SH-SY5Y (cell line): ENCODE results near the gene PDE11A.

Experiments
- GATA2 ChIP-seq: IDR thresholded peaks from 2 replicates; pipeline ENCODE4 v1.6.1; 2011; ENCODE audit warnings: mild to moderate bottlenecking, low read depth, low read length
- GATA3 ChIP-seq: IDR thresholded peaks from 2 replicates; pipeline ENCODE4 v1.6.1; 2011; ENCODE audit warnings: low read depth, mild to moderate bottlenecking, low read length, moderate library complexity

The PDE11A gene

DNA sequence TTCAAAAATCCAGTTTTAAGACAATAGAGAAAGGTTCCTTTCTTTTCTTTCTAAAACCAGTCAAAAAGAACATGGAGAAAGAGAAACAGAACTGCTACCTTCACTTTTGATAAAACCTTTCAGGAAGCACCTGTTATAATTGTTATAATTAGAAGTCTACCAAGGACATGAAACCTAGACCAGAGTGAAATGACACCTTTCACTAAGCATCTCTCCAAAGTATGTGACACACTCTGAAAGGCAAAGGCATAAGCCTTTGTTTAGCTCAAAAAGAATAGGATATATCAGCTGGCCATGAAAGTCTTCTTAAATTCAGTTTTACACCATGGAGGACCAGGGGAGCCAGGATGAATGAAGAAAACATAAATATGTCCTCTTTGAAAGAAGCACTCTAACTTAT lies 20.9 kb upstream of the PDE11A start:
- TF ChIP-seq GATA3 (no peak), GATA2 (no peak)

DNA sequence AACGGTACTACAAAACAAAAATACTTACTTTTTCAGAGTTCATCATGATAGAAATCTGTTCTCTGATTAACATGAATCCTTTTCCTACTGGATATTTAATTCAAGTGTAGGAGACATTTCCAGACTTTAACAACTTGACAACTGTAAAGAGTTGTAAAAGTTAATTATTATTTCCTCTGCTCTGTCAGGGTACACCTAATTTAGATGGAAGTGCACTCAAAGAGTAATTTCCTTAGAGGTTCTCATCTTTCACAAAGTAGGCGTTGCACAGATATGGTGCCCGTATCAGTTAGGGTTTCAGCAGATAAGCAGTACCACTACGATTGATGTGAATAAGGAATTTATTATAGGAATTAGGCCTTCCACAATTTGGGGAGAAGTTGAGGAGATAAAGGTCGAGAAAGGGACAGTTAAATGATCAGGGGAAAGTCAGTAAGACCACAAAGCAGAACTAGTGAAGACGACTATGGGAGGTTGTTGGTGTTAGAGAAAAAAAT lies 16.2 kb upstream of the PDE11A start:
- TF ChIP-seq GATA2 (no peak), GATA3 (no peak)

DNA sequence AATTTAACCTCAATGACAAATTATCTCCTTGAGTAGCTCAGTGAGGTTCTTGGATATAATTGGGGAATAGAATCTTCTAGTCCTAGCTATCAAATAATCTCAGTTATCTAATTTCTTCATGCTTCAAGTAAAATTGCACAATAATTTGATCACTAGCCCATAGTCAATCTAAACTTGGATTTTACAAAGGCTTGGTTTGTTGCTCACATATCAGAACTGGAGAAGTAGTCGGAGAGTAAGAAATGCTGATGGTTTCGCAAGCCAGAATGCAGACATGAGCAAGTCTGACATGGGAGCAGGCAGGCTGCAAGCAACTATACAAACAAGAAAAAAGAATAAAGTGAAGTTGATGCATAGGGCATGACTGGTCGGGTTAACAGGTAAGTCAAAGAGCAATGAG lies 11.7 kb upstream of the PDE11A start:
- TF ChIP-seq GATA2 (no peak), GATA3 (no peak)

GRCh38 chr2:178082408-178083045 lies 9.9 kb upstream of the PDE11A start:
- TF ChIP-seq GATA3 (no peak), GATA2 (no peak)

- no peak for TF ChIP-seq GATA3
- TF ChIP-seq GATA2: no peak
These were observed 3.6 kb upstream of the PDE11A start for GRCh38 chr2:178076130-178076529.

DNA sequence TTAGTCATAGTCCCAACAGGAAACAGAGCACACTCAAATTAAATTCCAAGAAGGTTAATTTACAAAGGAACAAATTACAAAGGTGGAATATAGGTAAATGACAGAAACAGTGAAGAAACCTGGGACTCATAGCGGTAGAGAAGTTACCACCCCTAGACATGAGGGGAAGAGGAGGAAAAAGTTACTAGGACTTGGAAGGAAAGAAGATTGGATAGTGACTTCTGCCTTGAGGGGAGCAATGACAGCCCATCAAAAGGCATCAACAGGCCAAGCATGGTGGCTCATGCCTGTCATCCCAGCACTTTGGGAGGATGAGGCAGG lies 2.4 kb upstream of the PDE11A start:
- TF ChIP-seq GATA2 (no peak), GATA3 (0 out of 2 replicates have a peak, but pooled peaks have one; percentile 20)

GRCh38 chr2:178074123-178075005 lies 1.8 kb upstream of the PDE11A start:
- no peak for TF ChIP-seq GATA2
- no peak for TF ChIP-seq GATA3

GRCh38 chr2:178072000-178072382 lies 586 bp downstream of the PDE11A start:
- TF ChIP-seq GATA3 (no peak), GATA2 (no peak)

- TF ChIP-seq GATA2: no peak
- TF ChIP-seq GATA3: no peak
These were observed 1.8 kb downstream of the PDE11A start for GRCh38 chr2:178070824-178071223.

- no peak for TF ChIP-seq GATA3
These were observed 3.0 kb downstream of the PDE11A start for GRCh38 chr2:178069551-178069950.

DNA sequence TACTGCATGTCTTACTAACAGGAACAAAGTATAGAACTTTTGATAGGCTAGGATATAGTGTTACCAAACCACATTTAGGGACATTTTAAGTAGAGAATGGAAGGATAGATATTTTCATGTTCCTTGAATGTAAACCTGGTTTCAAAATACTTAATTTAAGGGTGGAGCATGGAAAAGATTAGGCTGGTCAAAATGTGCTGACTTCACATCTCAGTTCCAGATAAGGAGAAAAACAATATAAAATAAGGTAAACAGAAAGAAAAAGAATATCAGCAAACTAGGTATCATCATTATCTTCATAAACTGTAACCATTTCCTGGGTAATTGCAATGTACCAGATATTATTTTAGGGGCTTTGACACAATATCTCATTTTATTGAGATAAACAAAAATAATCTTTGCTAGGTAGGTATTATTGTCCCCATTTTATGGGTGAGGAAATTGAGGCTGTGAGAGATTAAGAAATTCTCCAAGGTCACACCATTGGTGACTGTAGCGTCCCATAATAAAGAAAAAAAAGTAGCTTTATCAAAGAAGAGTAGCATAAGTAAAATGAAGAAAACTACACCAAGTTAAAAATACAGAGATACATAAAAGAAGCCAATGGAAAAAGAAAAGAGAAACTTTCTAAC lies 3.6 kb downstream of the PDE11A start:
- TF ChIP-seq GATA2 (no peak), GATA3 (no peak)

DNA sequence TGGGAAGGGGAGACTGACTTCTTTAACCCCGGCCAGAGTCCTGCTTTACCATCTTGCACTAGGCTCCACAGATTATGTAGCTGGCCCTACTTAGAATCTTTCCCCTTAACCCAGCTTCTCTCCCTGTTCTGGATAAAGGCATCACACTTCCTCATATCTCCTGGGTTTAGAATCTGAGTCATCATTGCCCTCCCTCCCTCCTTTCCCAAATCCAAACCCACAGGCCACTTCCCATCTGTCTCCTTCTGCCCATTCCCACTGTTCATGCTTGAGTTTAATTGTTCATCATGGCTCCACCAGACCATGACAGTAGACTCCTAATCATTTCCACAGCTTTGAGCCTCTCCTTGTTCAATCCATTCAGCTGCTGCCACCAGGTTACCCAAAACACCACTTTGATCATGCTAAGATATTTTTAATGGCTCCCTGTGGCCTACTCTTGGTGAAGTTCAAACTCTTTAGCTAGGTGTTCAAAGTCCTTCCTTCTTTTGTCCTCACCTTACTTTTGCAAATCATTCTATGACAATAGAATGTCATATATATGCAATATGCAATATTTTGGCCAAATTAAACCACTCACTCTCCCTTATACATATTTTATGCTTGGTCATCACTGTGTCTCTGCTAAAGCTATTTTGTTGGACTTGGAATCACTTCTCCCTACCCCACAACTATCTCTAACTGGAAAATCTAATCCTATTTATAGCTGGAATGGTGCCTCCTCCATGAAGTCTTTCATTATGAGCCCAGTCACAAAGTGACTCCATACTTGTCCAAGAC lies 5.5 kb downstream of the PDE11A start:
- TF ChIP-seq GATA3: no peak
- TF ChIP-seq GATA2: no peak

DNA sequence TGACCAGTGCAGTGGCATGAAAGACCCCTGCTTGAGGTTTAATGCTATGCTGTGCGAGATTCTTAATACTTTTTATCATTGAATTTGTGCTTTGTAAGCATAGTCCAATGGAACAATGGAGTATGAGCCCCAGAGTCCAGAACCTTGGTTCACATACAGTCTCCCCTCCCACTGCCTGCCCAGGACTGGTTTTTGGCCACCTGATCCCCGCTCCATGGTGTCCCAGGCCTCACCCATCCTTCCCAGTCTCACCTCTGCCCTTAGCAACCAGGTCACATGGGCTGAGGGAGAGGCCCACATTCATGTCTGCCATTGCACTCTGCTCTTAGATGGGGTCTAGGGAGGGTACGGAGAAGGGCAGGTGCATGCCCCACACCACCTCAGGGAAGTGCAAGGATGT lies 6.3 kb downstream of the PDE11A start:
- no peak for TF ChIP-seq GATA2
- no peak for TF ChIP-seq GATA3

DNA sequence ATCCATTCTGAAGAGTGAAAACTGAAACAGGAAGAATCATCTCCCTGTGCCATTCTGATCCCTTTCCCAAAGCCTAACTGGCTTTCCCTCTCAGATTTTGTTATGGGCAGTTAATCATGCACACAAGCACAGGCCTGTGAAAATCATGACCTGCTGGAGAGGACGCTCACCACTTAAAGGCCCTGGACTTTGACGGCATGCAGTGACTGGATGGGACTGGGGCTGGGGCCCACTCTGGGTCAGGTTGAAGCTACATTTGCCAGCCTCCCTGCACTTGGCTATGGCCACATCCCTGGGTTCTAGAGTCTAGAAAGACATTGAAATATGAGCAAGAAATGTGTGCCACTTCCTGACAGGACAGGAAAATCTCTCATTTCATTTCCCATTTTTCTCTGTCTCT lies 12.9 kb downstream of the PDE11A start:
- TF ChIP-seq GATA2 (no peak), GATA3 (no peak)
